Measurements from ENCODE around the gene ZNF32.
A peak's percentile ranks its signal among the peaks of the same experiment; 100 is the strongest.

The ZNF32 gene

GRCh38 chr10:43674553-43675210 is 26.0 kb upstream of the ZNF32 start:
- FAIRE-seq (no peak), DNase-seq (ENCODE audit: insufficient read length, low spot score) (no peak)

GRCh38 chr10:43673471-43673870 is 24.8 kb upstream of the ZNF32 start:
- FAIRE-seq (no peak), DNase-seq (ENCODE audit: insufficient read length, low spot score) (no peak)
- TF ChIP-seq CTCF (IDR thresholded peaks at IDR 0.05; ENCODE audit: insufficient read depth, missing control alignments): no peak

More at GRCh38 chr10:43674553-43675210, 26.0 kb upstream of the ZNF32 start:
- no peak for TF ChIP-seq CTCF (IDR thresholded peaks at IDR 0.05; ENCODE audit: insufficient read depth, missing control alignments)

GRCh38 chr10:43671659-43672531 is 23.2 kb upstream of the ZNF32 start:
- FAIRE-seq: no peak
- TF ChIP-seq CTCF (IDR thresholded peaks at IDR 0.05; ENCODE audit: insufficient read depth, missing control alignments): peak; percentile 84
- peak; percentile 60 for DNase-seq (ENCODE audit: insufficient read length, low spot score)

GRCh38 chr10:43669386-43669785 is 20.7 kb upstream of the ZNF32 start:
- FAIRE-seq: no peak
- TF ChIP-seq CTCF (IDR thresholded peaks at IDR 0.05; ENCODE audit: insufficient read depth, missing control alignments): no peak
- DNase-seq (ENCODE audit: insufficient read length, low spot score): no peak

- TF ChIP-seq CTCF (IDR thresholded peaks at IDR 0.05; ENCODE audit: insufficient read depth, missing control alignments): no peak
- FAIRE-seq (no peak), DNase-seq (ENCODE audit: insufficient read length, low spot score) (no peak)
Measured at GRCh38 chr10:43667761-43668386, 19.2 kb upstream of the ZNF32 start.

- no peak for TF ChIP-seq CTCF (IDR thresholded peaks at IDR 0.05; ENCODE audit: insufficient read depth, missing control alignments)
- DNase-seq (ENCODE audit: insufficient read length, low spot score) (no peak), FAIRE-seq (no peak)
Measured at GRCh38 chr10:43667317-43667731, 18.6 kb upstream of the ZNF32 start.

Measured in D721Med (cell line).